Astrocyte (in vitro differentiated cells and primary cell): ENCODE results near the gene TKT. TPM values are rescaled to one million over a fixed set of nuclear protein-coding genes. Genes with fewer than 3 reads are reported as not detected.

Experiments used
- DNase-seq: peaks from one replicate; pipeline ENCODE4 v3.0.0-alpha.2; 2010; ENCODE audit warnings: low read depth
- FAIRE-seq: peaks from 2 replicates; lab custom pipeline; 2011; peaks lifted over from hg19 to GRCh38; lab: Jason Lieb, UNC
- H2AFZ ChIP-seq: 2 replicates; pipeline ENCODE4 v1.6.0; 2012; ENCODE audit warnings: low read depth, low read length, inconsistent platforms
- H3K27ac ChIP-seq: 2 replicates; pipeline ENCODE4 v1.5.1; 2011; ENCODE audit warnings: low read depth, low read length, inconsistent platforms
- H3K27me3 ChIP-seq: 2 replicates; pipeline ENCODE4 v1.6.0; 2011; ENCODE audit warnings: low read length, inconsistent platforms; ENCODE audit not compliant: insufficient read depth
- H3K36me3 ChIP-seq: 2 replicates; pipeline ENCODE4 v1.5.1; 2011; ENCODE audit warnings: low read length, inconsistent platforms; ENCODE audit not compliant: insufficient read depth
- H3K4me1 ChIP-seq: 2 replicates; pipeline ENCODE4 v1.5.1; 2011; ENCODE audit warnings: low read length, inconsistent platforms; ENCODE audit not compliant: insufficient read depth
- H3K4me2 ChIP-seq: 2 replicates; pipeline ENCODE4 v1.6.0; 2012; ENCODE audit warnings: low read length, inconsistent platforms
- H3K4me3 ChIP-seq: 2 replicates; pipeline ENCODE4 v1.5.1; 2011; ENCODE audit warnings: low read depth, mild to moderate bottlenecking, low read length, inconsistent platforms; ENCODE audit not compliant: insufficient read depth
- H3K79me2 ChIP-seq: 2 replicates; pipeline ENCODE4 v1.6.0; 2012; ENCODE audit warnings: mild to moderate bottlenecking, low read length, inconsistent platforms; ENCODE audit not compliant: insufficient read depth
- H3K9ac ChIP-seq: 2 replicates; pipeline ENCODE4 v1.6.0; 2012; ENCODE audit warnings: mild to moderate bottlenecking, low read length, inconsistent platforms
- H3K9me3 ChIP-seq: 2 replicates; pipeline ENCODE4 v1.5.1; 2012; ENCODE audit warnings: low read depth, mild to moderate bottlenecking, low read length, inconsistent platforms; ENCODE audit not compliant: insufficient read depth
- H4K20me1 ChIP-seq: 2 replicates; pipeline ENCODE4 v1.6.0; 2012; ENCODE audit warnings: low read length, inconsistent platforms; ENCODE audit not compliant: insufficient read depth
- H3K27ac Mint-ChIP-seq: one replicate; pipeline ENCODE4 v1.8.0; 2021; ENCODE audit warnings: mild to moderate bottlenecking, mixed read lengths; ENCODE audit not compliant: unreplicated experiment
- H3K27me3 Mint-ChIP-seq: one replicate; pipeline ENCODE4 v1.8.0; 2021; ENCODE audit warnings: low read depth, mixed read lengths; ENCODE audit not compliant: unreplicated experiment
- H3K36me3 Mint-ChIP-seq: one replicate; pipeline ENCODE4 v1.8.0; 2021; ENCODE audit warnings: low read depth, mixed read lengths; ENCODE audit not compliant: unreplicated experiment
- H3K4me1 Mint-ChIP-seq: one replicate; pipeline ENCODE4 v1.8.0; 2021; ENCODE audit warnings: low read depth, mixed read lengths; ENCODE audit not compliant: unreplicated experiment
- H3K4me3 Mint-ChIP-seq: one replicate; pipeline ENCODE4 v1.8.0; 2021; ENCODE audit warnings: mild to moderate bottlenecking, moderate library complexity, mixed read lengths; ENCODE audit not compliant: unreplicated experiment
- H3K9me3 Mint-ChIP-seq: one replicate; pipeline ENCODE4 v1.8.0; 2021; ENCODE audit warnings: mild to moderate bottlenecking, mixed read lengths; ENCODE audit not compliant: unreplicated experiment
- EZH2 ChIP-seq: IDR thresholded peaks from 2 replicates; pipeline ENCODE4 v1.6.1; 2012; ENCODE audit warnings: mild to moderate bottlenecking, low read length, inconsistent platforms; ENCODE audit not compliant: insufficient read depth
- total RNA-seq: library from RNA; stranded (reverse); gene quantifications from 2 replicates; pipeline ENCODE4 v1.2.1, GENCODE V29; 2021
- TF ChIP-seq, protein P1 (sequence below): IDR thresholded peaks from 2 replicates; pipeline ENCODE4 v1.5.1; 2011; ENCODE audit warnings: low read depth, mild to moderate bottlenecking, inconsistent platforms, low read length, moderate library complexity; ENCODE audit not compliant: insufficient read depth

Gene TKT
- total RNA-seq, 1 donor from 2014 or later, result 318 TPM

DNA sequence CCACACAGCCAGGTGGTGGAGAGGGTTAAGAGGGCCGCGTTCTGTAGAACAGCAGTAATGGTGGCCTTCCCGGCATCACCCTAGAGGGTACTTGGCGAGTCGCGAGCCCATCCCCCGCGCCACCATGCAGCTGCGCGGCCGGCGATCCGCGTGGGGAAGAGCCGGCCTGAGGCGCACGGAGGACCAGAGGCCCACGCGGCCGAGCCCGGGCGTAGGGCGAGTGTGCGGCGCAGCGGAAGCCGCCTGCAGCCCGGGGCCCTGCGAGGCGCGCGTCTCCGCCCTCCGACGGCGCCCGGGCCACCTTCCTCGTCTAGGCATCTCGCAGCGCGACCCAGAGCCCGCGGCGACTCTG lies 423 bp downstream of the TKT start:
- peak overlapping the region; percentile 63 for H2AFZ ChIP-seq
- TF ChIP-seq EZH2, result no peak
- TF ChIP-seq, protein P1, sequence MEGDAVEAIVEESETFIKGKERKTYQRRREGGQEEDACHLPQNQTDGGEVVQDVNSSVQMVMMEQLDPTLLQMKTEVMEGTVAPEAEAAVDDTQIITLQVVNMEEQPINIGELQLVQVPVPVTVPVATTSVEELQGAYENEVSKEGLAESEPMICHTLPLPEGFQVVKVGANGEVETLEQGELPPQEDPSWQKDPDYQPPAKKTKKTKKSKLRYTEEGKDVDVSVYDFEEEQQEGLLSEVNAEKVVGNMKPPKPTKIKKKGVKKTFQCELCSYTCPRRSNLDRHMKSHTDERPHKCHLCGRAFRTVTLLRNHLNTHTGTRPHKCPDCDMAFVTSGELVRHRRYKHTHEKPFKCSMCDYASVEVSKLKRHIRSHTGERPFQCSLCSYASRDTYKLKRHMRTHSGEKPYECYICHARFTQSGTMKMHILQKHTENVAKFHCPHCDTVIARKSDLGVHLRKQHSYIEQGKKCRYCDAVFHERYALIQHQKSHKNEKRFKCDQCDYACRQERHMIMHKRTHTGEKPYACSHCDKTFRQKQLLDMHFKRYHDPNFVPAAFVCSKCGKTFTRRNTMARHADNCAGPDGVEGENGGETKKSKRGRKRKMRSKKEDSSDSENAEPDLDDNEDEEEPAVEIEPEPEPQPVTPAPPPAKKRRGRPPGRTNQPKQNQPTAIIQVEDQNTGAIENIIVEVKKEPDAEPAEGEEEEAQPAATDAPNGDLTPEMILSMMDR, result no peak
- H3K79me2 ChIP-seq, result peaks cover 54% of the 10 kb centered on the region
- Mint-ChIP-seq H3K27me3 (peaks cover 7% of the 10 kb centered on the region), H3K36me3 (peaks cover 6% of the 10 kb centered on the region), H3K4me1 (peaks cover 28% of the 10 kb centered on the region), H3K4me3 (peak overlapping the region; percentile 95), H3K27ac (no peak overlapping the region), H3K9me3 (no peaks in the 10 kb centered on the region)
- peak overlapping the region; percentile 89 for H3K9ac ChIP-seq
- DNase-seq (no peak), FAIRE-seq (no peak)
- H3K4me2 ChIP-seq, result peak overlapping the region; percentile 100
- H4K20me1 ChIP-seq, result peaks cover 50% of the 10 kb centered on the region
- no peaks in the 10 kb centered on the region for H3K9me3 ChIP-seq
- H3K27me3 ChIP-seq, result no peaks in the 10 kb centered on the region
- H3K27ac ChIP-seq, result peak overlapping the region; percentile 54
- H3K36me3 ChIP-seq, result peaks cover 3% of the 10 kb centered on the region
- H3K4me3 ChIP-seq, result peak overlapping the region; percentile 93
- peaks cover 22% of the 10 kb centered on the region for H3K4me1 ChIP-seq

DNA sequence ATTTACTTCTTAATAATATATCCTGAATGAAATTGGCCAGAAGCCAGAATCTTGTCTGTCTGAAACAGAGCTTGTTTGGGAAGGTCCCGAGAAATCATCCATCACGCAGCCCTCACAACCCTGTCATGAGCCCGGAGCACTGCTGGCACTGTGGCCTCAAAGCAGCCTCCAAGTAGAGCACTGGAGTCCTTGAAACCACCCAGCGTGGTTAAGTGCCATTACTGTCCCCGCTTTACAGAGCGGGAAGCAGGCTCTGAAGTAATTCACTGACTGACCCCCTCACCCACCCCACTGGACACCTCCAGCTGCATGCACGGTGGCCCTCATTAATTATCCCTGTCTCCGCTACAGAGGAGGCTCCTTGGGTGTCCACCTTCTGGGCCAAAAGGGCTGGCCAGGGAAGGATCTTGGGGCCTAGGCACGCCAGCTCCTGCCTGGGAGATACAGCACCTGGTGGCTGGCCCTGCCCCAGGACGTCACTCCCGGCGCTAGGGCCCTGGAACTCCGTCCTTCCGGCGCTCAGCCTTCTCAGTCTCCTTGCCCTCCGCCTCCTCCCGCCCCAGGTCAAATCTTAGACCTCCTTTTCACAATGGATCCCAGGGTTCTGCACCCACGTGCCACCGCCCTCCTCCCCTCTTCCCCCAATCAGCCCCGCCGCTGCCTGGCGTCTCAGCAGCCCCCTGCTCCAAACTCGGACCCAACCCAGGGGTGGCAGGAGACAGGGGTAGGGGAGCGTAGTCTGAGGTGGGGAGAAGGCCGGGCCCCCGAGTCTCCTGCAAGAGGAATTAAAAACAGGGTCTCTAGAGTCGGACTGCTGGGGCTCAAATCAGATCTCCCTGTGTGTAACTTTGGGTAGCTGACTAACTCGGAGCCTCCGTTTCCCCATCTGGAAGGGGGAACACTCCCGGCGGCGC lies 1.1 kb downstream of the TKT start:
- no peak for FAIRE-seq
- Mint-ChIP-seq H3K27ac (peak overlapping the region; percentile 66), H3K27me3 (peaks cover 5% of the 10 kb centered on the region), H3K9me3 (no peaks in the 10 kb centered on the region), H3K4me3 (peak overlapping the region; percentile 95), H3K4me1 (peaks cover 31% of the 10 kb centered on the region), H3K36me3 (peaks cover 6% of the 10 kb centered on the region)
- Histone ChIP-seq H2AFZ (peak overlapping the region; percentile 63), H3K36me3 (peaks cover 3% of the 10 kb centered on the region), H4K20me1 (peaks cover 57% of the 10 kb centered on the region), H3K4me2 (peak overlapping the region; percentile 100), H3K4me1 (peaks cover 22% of the 10 kb centered on the region), H3K9me3 (no peaks in the 10 kb centered on the region), H3K79me2 (peaks cover 60% of the 10 kb centered on the region), H3K4me3 (peak overlapping the region; percentile 93), H3K27me3 (no peaks in the 10 kb centered on the region), H3K9ac (peak overlapping the region; percentile 89), H3K27ac (peak overlapping the region; percentile 54)
- peak; percentile 19 for DNase-seq
- TF ChIP-seq, protein P1, result no peak
- no peak for TF ChIP-seq EZH2
